Neuronal stem cell (in vitro differentiated cells): ENCODE results near the gene MSLN.

Experiments used
- DNase-seq: peaks from one replicate; pipeline ENCODE4 v3.0.0-alpha.2; 2013; ENCODE audit warnings: low spot score
- H2AFZ ChIP-seq: one replicate; pipeline ENCODE4 v1.6.1; 2013; ENCODE audit warnings: mild to moderate bottlenecking, low read length, inconsistent platforms
- H2AK5ac ChIP-seq: 2 replicates; pipeline ENCODE4 v1.6.1; 2013; ENCODE audit warnings: low read depth, mild to moderate bottlenecking, inconsistent platforms, low read length, moderate library complexity, mixed read lengths
- H2BK120ac ChIP-seq: 2 replicates; pipeline ENCODE4 v1.6.1; 2013; ENCODE audit warnings: low read depth, mild to moderate bottlenecking, inconsistent platforms, low read length, moderate library complexity, mixed read lengths
- H2BK12ac ChIP-seq: one replicate; pipeline ENCODE4 v1.6.1; 2013; ENCODE audit warnings: low read length, inconsistent platforms
- H2BK15ac ChIP-seq: 2 replicates; pipeline ENCODE4 v1.6.1; 2013; ENCODE audit warnings: mild to moderate bottlenecking, low read length, inconsistent platforms, mixed read lengths
- H2BK5ac ChIP-seq: one replicate; pipeline ENCODE4 v1.6.1; 2013; ENCODE audit warnings: inconsistent platforms, mild to moderate bottlenecking, low read length, moderate library complexity
- H3K14ac ChIP-seq: one replicate; pipeline ENCODE4 v1.6.1; 2013; ENCODE audit warnings: low read length, inconsistent platforms
- H3K18ac ChIP-seq: 2 replicates; pipeline ENCODE4 v1.6.1; 2013; ENCODE audit warnings: low read length, inconsistent platforms
- H3K23ac ChIP-seq: 2 replicates; pipeline ENCODE4 v1.6.1; 2013; ENCODE audit warnings: low read depth, mild to moderate bottlenecking, mixed read lengths, low read length, inconsistent platforms; ENCODE audit not compliant: poor library complexity
- H3K27ac ChIP-seq: replicated peaks from 3 replicates; pipeline ENCODE4 v1.5.1; 2013; ENCODE audit warnings: low read length, inconsistent platforms
- H3K27me3 ChIP-seq, 3 experiments: 2 replicates each; pipeline ENCODE4 v1.6.1; 2013; ENCODE audit warnings: low read length in 3 of 3, mild to moderate bottlenecking in 2 of 3, inconsistent platforms in 1 of 3, low read depth in 1 of 3, mixed read lengths in 1 of 3, moderate library complexity in 1 of 3; ENCODE audit not compliant: control insufficient read depth in 3 of 3, insufficient read depth in 3 of 3
- H3K36me3 ChIP-seq, 2 donors: replicated peaks in 1 of 2; 2 replicates each; pipeline ENCODE4 v1.6.1; 2013; ENCODE audit warnings: low read length in 2 of 2; ENCODE audit not compliant: control insufficient read depth in 2 of 2, insufficient read depth in 2 of 2
- H3K4ac ChIP-seq: 2 replicates; pipeline ENCODE4 v1.6.1; 2013; ENCODE audit warnings: inconsistent platforms, mild to moderate bottlenecking, low read length, moderate library complexity
- H3K4me1 ChIP-seq, 2 donors: 1 replicate in 1 of 2; 2 replicates in 1 of 2; pipeline ENCODE4 v1.6.1; 2013; ENCODE audit warnings: low read length in 2 of 2, low read depth in 1 of 2; ENCODE audit not compliant: control insufficient read depth in 2 of 2, insufficient read depth in 1 of 2
- H3K4me2 ChIP-seq: one replicate; pipeline ENCODE4 v1.6.1; 2013; ENCODE audit warnings: mild to moderate bottlenecking, low read length, inconsistent platforms; ENCODE audit not compliant: insufficient read depth, poor library complexity, severe bottlenecking
- H3K4me3 ChIP-seq, 2 donors: 2 replicates each; pipeline ENCODE4 v1.5.1; 2013; ENCODE audit warnings: low read length in 2 of 2, mild to moderate bottlenecking in 2 of 2, inconsistent platforms in 1 of 2, moderate library complexity in 1 of 2
- H3K79me1 ChIP-seq: one replicate; pipeline ENCODE4 v1.6.1; 2013; ENCODE audit warnings: low read depth, mild to moderate bottlenecking, inconsistent platforms, low read length, moderate library complexity
- H3K9ac ChIP-seq: one replicate; pipeline ENCODE4 v1.6.1; 2013; ENCODE audit warnings: mild to moderate bottlenecking, low read depth, low read length, inconsistent platforms; ENCODE audit not compliant: poor library complexity
- H3K9me3 ChIP-seq, 2 donors: replicated peaks in 1 of 2; 2 replicates each; pipeline versions ENCODE3 to v1.6.1; 2013; ENCODE audit warnings: low read length in 2 of 2, mild to moderate bottlenecking in 2 of 2, inconsistent platforms in 1 of 2, low read depth in 1 of 2, mixed read lengths in 1 of 2, moderate library complexity in 1 of 2; ENCODE audit not compliant: control insufficient read depth in 2 of 2, insufficient read depth in 1 of 2
- H4K8ac ChIP-seq: one replicate; pipeline ENCODE4 v1.6.1; 2013; ENCODE audit warnings: low read depth, mild to moderate bottlenecking, inconsistent platforms, low read length, moderate library complexity
- H4K91ac ChIP-seq: one replicate; pipeline ENCODE4 v1.6.1; 2013; ENCODE audit warnings: low read length, low read depth, mild to moderate bottlenecking, inconsistent platforms; ENCODE audit not compliant: poor library complexity
- WGBS, 2 donors: extraction: QIAGEN DNeasy Blood & Tissue Kit; methylation state at CpG; one replicate each; pipeline ENCODE4 v1.1.7; 2013; ENCODE audit warnings: missing lambda C conversion rate in 2 of 2, mixed read lengths in 1 of 2; ENCODE audit not compliant: insufficient read length in 2 of 2, insufficient replicate concordance in 1 of 2; ENCODE audit errors: extremely low coverage in 2 of 2; 5-methylcytosine and 5-hydroxymethylcytosine counted together

The MSLN gene

DNA sequence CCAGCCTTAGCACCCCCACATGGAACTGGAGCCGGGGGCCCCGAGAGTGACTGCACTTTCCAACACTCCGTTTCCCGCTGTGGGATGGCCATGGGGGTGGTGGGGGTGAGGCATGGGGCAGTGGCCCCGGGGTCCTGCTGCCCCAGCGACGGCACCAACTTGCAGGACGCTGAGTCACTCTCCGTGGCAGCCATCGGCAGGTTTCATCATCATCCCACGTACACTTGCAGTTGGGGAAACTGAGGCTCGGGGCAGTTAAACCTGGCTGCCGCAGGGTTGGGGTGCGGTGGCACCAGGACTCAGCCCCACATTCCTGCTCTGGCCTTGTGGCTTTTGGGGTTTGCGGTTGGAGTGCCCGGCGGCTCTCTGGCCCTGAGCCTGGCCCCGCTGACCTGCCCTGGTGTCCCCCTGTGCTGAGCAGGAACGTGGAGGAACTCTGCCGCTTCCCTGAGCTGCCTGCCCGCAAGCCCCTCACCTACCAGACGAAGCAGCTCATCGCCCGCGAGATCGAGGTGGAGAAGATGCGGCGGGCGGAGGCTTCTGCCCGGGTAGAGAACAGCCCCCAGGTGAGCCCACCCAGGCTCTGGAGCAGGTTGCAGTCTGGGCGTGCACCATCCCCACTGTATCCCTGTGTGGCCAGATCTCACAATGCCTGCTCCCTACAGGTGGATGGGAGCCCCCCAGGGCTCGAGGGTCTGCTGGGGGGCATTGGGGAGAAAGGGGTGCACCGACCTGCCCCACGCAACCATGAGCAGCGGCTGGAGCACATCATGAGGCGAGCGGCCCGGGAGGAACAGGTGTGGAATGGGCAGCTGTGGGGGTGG lies 36.0 kb downstream of the MSLN start:
- Histone ChIP-seq H3K4me1 (peaks cover 10 to 12% of the 10 kb centered on the region in 2 donors), H2BK12ac (no peak overlapping the region), H2AK5ac (no peak overlapping the region), H3K27me3 (peaks cover 0 to 16% (median 11%) of the 10 kb centered on the region in 3 experiments), H3K18ac (no peak overlapping the region), H2BK15ac (no peak overlapping the region), H2BK120ac (no peak overlapping the region), H3K9ac (no peak overlapping the region), H2AFZ (no peak overlapping the region), H2BK5ac (peak overlapping the region; percentile 39), H3K4ac (no peak overlapping the region), H4K91ac (no peak overlapping the region), H3K36me3 (peaks cover 34 to 53% of the 10 kb centered on the region in 2 donors), H3K79me1 (peaks cover 7% of the 10 kb centered on the region), H3K27ac (no peak overlapping the region), H3K4me2 (no peak overlapping the region), H4K8ac (no peak overlapping the region), H3K4me3 (no peak overlapping the region), H3K14ac (no peak overlapping the region), H3K9me3 (peaks cover 0 to 2% of the 10 kb centered on the region in 2 donors), H3K23ac (no peak overlapping the region)
- WGBS, 2 donors = no CpG with 5 or more reads among the region's 38 CpGs
- DNase-seq = no peak

DNA sequence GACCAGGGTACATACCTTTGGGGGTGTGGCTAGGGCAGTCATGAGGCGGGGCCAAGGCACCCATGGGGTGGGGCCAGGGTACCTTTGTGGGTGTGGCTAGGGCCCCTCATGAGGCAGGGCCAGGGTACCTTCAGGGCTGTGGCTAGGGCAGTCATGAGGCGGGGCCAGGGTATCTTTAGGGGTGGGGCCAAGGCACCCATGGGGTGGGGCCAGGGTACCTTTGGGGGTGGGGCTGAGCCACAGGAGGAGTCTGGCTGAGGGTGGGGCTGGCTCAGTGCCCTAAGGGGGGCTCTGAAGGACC lies 36.5 kb downstream of the MSLN start:
- Histone ChIP-seq H3K27me3 (peaks cover 0 to 21% (median 11%) of the 10 kb centered on the region in 3 experiments), H3K4me3 (no peak overlapping the region), H2BK15ac (no peak overlapping the region), H3K9me3 (peaks cover 0 to 2% of the 10 kb centered on the region in 2 donors), H3K9ac (no peak overlapping the region), H3K4me2 (no peak overlapping the region), H3K27ac (no peak overlapping the region), H3K14ac (no peak overlapping the region), H4K91ac (no peak overlapping the region), H2AFZ (no peak overlapping the region), H3K4me1 (peaks cover 10 to 12% of the 10 kb centered on the region in 2 donors), H3K36me3 (peaks cover 29 to 47% of the 10 kb centered on the region in 2 donors), H2AK5ac (no peak overlapping the region), H4K8ac (no peak overlapping the region), H3K4ac (no peak overlapping the region), H2BK5ac (peak overlapping the region; percentile 39), H2BK120ac (no peak overlapping the region), H3K23ac (no peak overlapping the region), H3K79me1 (peaks cover 5% of the 10 kb centered on the region), H2BK12ac (no peak overlapping the region), H3K18ac (no peak overlapping the region)
- no peak for DNase-seq
- WGBS, 2 donors = no CpG with 5 or more reads among the region's 2 CpGs

DNA sequence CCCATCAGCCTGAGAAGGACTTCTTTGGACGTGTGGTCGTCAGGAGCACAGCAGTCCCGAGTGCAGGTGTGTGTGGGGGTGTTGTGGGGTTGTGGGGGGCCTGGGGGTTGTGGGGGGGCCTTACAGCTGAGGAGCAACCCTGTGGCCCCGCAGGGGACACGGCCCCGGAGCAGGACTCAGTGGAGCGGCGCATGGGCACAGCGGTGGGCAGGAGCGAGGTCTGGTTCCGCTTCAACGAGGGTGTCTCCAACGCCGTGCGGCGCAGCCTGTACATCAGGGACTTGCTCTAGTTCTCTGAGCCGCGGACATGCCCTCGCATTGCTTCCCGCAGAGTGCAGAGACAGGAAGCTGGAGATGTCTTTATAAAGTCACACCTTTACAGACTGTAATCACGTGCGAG lies 37.2 kb downstream of the MSLN start:
- Histone ChIP-seq H3K9me3 (peaks cover 0 to 2% of the 10 kb centered on the region in 2 donors), H3K23ac (no peak overlapping the region), H3K4me1 (peaks cover 10 to 12% of the 10 kb centered on the region in 2 donors), H3K4ac (no peak overlapping the region), H2BK5ac (no peak overlapping the region), H3K14ac (no peak overlapping the region), H3K18ac (no peak overlapping the region), H2BK15ac (no peak overlapping the region), H3K4me3 (no peak overlapping the region), H4K8ac (no peak overlapping the region), H3K9ac (no peak overlapping the region), H2AFZ (no peak overlapping the region), H3K36me3 (peaks cover 24 to 42% of the 10 kb centered on the region in 2 donors), H2BK12ac (no peak overlapping the region), H4K91ac (no peak overlapping the region), H3K27ac (no peak overlapping the region), H3K4me2 (no peak overlapping the region), H2BK120ac (no peak overlapping the region), H2AK5ac (no peak overlapping the region), H3K27me3 (peaks cover 0 to 26% (median 13%) of the 10 kb centered on the region in 3 experiments), H3K79me1 (peaks cover 2% of the 10 kb centered on the region)
- no peak for DNase-seq
- no CpG with 5 or more reads among the region's 22 CpGs for WGBS, 2 donors

DNA sequence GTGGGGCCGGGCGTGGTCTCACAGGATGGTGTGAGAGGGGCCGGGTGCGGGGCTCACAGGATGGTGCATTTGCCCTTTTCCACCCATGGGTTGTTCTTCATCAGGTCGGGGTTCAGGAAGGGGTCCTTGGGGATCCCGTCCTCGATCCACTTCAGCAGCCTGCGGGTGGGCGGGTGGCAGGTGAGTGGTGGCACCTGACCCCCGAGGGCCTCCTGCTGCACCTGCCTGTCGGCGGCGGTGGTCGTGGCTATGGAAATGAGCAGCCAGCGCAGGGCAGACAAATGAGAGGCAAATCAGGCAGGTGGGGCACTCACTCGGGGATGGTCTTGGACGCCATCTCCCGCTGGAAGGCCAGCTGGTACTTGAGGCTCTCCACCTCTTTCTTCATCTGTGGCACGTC lies 38.1 kb downstream of the MSLN start:
- no peak overlapping the region for H4K91ac ChIP-seq
- peak overlapping the region; percentile 3 for H2BK5ac ChIP-seq
- no peak overlapping the region for H3K4me2 ChIP-seq
- H3K36me3 ChIP-seq = peaks cover 17 to 33% of the 10 kb centered on the region in 2 donors
- H3K4ac ChIP-seq = no peak overlapping the region
- no peak overlapping the region for H3K27ac ChIP-seq
- H3K23ac ChIP-seq = no peak overlapping the region
- H3K4me3 ChIP-seq = no peak overlapping the region
- no peak overlapping the region for H2BK120ac ChIP-seq
- H2AK5ac ChIP-seq = no peak overlapping the region
- WGBS, 2 donors = no CpG with 5 or more reads among the region's 19 CpGs
- no peak for DNase-seq
- H3K79me1 ChIP-seq = peaks cover 2% of the 10 kb centered on the region
- H3K18ac ChIP-seq = no peak overlapping the region
- H3K14ac ChIP-seq = no peak overlapping the region
- peaks cover 0 to 32% (median 13%) of the 10 kb centered on the region in 3 experiments for H3K27me3 ChIP-seq
- peaks cover 0 to 2% of the 10 kb centered on the region in 2 donors for H3K9me3 ChIP-seq
- H2BK12ac ChIP-seq = no peak overlapping the region
- H4K8ac ChIP-seq = no peak overlapping the region
- no peak overlapping the region for H2AFZ ChIP-seq
- H3K9ac ChIP-seq = no peak overlapping the region
- H2BK15ac ChIP-seq = no peak overlapping the region
- H3K4me1 ChIP-seq = peaks cover 13% of the 10 kb centered on the region in 2 donors
